Endodermal cell (in vitro differentiated cells): ENCODE data around the gene CDKN2A. TPM values are rescaled to one million over a fixed set of nuclear protein-coding genes. Genes with fewer than 3 reads are reported as not detected.

Experiments used
- DNase-seq: peaks from one replicate; pipeline ENCODE4 v3.0.0-alpha.2; 2017
- H3K27ac ChIP-seq: 2 replicates; pipeline ENCODE4 v1.5.1; 2013; ENCODE audit warnings: mild to moderate bottlenecking, low read depth, low read length, moderate library complexity
- H3K27me3 ChIP-seq: 2 replicates; pipeline ENCODE4 v1.6.1; 2013; ENCODE audit warnings: mild to moderate bottlenecking, low read length, moderate library complexity; ENCODE audit not compliant: insufficient read depth, control insufficient read depth, poor library complexity, severe bottlenecking
- H3K36me3 ChIP-seq: 2 replicates; pipeline ENCODE4 v1.7.0; 2013; ENCODE audit warnings: mild to moderate bottlenecking, low read length, moderate library complexity; ENCODE audit not compliant: control insufficient read depth, insufficient read depth
- H3K4me1 ChIP-seq: one replicate; pipeline ENCODE4 v1.7.0; 2013; ENCODE audit warnings: low read length; ENCODE audit not compliant: control insufficient read depth, insufficient read depth
- H3K4me3 ChIP-seq: 2 replicates; pipeline ENCODE4 v1.5.1; 2013; ENCODE audit warnings: mild to moderate bottlenecking, low read length, moderate library complexity
- H3K9ac ChIP-seq: 2 replicates; pipeline ENCODE4 v1.6.1; 2013; ENCODE audit warnings: mild to moderate bottlenecking, low read length, moderate library complexity; ENCODE audit not compliant: poor library complexity, severe bottlenecking; ENCODE audit errors: extremely low read depth
- H3K9me3 ChIP-seq: 2 replicates; pipeline ENCODE4 v1.6.1; 2013; ENCODE audit warnings: mild to moderate bottlenecking, low read length, moderate library complexity; ENCODE audit not compliant: control insufficient read depth
- H3K27ac Mint-ChIP-seq: 2 replicates; pipeline ENCODE4 v1.8.0; 2020; ENCODE audit warnings: mixed read lengths
- H3K27me3 Mint-ChIP-seq: 2 replicates; pipeline ENCODE4 v1.8.0; 2021; ENCODE audit warnings: mild to moderate bottlenecking, mixed read lengths; ENCODE audit not compliant: insufficient read depth
- H3K36me3 Mint-ChIP-seq: 2 replicates; pipeline ENCODE4 v1.8.0; 2020; ENCODE audit warnings: low read depth, mixed read lengths
- H3K4me1 Mint-ChIP-seq: 2 replicates; pipeline ENCODE4 v1.8.0; 2020; ENCODE audit warnings: mixed read lengths
- H3K4me3 Mint-ChIP-seq: 2 replicates; pipeline ENCODE4 v1.8.0; 2020; ENCODE audit warnings: mild to moderate bottlenecking, moderate library complexity, mixed read lengths
- H3K9me3 Mint-ChIP-seq: 2 replicates; pipeline ENCODE4 v1.8.0; 2020; ENCODE audit warnings: mild to moderate bottlenecking, mixed read lengths
- WGBS, 2 experiments: methylation state at CpG; one replicate each; pipeline versions ENCODE4 v1.1.5 to v1.1.7; 2013; ENCODE audit warnings: missing lambda C conversion rate in 2 of 2, mixed read lengths in 1 of 2; ENCODE audit not compliant: insufficient coverage in 1 of 2, insufficient read length in 1 of 2; 5-methylcytosine and 5-hydroxymethylcytosine counted together
- total RNA-seq, 2 donors: library from RNA; stranded (reverse); fragmentation: NEBNext Ultra II Directional in 1 of 2; extraction: Animal tissue kit (Norgen Biotek cat#: 25700) in 1 of 2; gene quantifications; 2 replicates in 1 of 2; 3 replicates in 1 of 2; pipeline ENCODE4 v1.2.1, GENCODE V29; 2021
- TF ChIP-seq, protein P1 (sequence below): fragments of 200-600 bp; sonication (generic); conservative IDR thresholded peaks from 2 replicates; pipeline ENCODE4 v1.5.0; 2021; ENCODE audit warnings: antibody characterized with exemption, mild to moderate bottlenecking

The CDKN2A gene
- total RNA-seq, 2 donors from 2014 or later, result 1.9 to 6.7 TPM

DNA sequence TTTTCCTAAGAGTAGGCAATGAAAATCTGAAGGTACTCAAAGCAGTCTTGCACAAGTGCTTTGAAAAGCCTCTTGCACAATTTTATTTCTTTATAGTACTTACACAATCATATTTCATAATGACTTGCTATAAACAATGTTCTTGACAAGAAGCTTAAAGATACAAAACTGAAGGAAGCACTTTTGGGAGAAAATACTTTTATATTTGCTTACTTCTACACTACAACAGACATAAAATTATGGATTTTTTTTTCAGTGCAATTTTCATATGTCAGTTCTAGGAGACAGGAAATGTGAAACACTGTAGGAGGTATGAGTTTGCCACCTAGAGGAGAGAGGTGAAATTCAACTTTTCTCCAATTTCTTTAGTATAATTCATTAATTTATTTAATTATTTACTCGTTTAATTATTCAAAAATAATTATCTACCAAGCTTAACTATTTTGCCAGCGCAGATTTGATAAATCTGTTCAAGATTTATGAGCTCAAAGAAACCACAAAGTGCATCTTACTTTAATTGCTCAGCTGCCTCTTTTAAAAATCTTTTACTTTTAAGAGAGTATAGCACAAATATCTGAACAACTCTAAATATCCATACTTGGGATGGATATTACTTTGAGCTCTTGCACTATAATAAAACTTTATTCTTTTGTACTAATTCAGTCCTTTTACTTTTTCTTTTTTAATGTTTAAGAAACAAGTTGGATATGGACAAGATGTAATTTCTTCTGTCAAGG lies 43.9 kb upstream of the CDKN2A start:
- Histone ChIP-seq H3K27ac (no peak overlapping the region), H3K9me3 (no peaks in the 10 kb centered on the region), H3K9ac (no peak overlapping the region), H3K36me3 (no peaks in the 10 kb centered on the region), H3K27me3 (no peaks in the 10 kb centered on the region), H3K4me1 (no peaks in the 10 kb centered on the region), H3K4me3 (no peak overlapping the region)
- no peaks in the 10 kb centered on the region for H3K27me3 Mint-ChIP-seq
- H3K4me1 Mint-ChIP-seq, result no peaks in the 10 kb centered on the region
- no peak for DNase-seq
- no peak overlapping the region for H3K4me3 Mint-ChIP-seq
- TF ChIP-seq, protein P1, sequence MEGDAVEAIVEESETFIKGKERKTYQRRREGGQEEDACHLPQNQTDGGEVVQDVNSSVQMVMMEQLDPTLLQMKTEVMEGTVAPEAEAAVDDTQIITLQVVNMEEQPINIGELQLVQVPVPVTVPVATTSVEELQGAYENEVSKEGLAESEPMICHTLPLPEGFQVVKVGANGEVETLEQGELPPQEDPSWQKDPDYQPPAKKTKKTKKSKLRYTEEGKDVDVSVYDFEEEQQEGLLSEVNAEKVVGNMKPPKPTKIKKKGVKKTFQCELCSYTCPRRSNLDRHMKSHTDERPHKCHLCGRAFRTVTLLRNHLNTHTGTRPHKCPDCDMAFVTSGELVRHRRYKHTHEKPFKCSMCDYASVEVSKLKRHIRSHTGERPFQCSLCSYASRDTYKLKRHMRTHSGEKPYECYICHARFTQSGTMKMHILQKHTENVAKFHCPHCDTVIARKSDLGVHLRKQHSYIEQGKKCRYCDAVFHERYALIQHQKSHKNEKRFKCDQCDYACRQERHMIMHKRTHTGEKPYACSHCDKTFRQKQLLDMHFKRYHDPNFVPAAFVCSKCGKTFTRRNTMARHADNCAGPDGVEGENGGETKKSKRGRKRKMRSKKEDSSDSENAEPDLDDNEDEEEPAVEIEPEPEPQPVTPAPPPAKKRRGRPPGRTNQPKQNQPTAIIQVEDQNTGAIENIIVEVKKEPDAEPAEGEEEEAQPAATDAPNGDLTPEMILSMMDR, result peak; percentile 71
- 64 to 100% methylated on average over 1 to 2 of the region's 2 CpGs for WGBS, 2 experiments
- no peaks in the 10 kb centered on the region for H3K36me3 Mint-ChIP-seq
- no peak overlapping the region for H3K27ac Mint-ChIP-seq
- no peaks in the 10 kb centered on the region for H3K9me3 Mint-ChIP-seq

DNA sequence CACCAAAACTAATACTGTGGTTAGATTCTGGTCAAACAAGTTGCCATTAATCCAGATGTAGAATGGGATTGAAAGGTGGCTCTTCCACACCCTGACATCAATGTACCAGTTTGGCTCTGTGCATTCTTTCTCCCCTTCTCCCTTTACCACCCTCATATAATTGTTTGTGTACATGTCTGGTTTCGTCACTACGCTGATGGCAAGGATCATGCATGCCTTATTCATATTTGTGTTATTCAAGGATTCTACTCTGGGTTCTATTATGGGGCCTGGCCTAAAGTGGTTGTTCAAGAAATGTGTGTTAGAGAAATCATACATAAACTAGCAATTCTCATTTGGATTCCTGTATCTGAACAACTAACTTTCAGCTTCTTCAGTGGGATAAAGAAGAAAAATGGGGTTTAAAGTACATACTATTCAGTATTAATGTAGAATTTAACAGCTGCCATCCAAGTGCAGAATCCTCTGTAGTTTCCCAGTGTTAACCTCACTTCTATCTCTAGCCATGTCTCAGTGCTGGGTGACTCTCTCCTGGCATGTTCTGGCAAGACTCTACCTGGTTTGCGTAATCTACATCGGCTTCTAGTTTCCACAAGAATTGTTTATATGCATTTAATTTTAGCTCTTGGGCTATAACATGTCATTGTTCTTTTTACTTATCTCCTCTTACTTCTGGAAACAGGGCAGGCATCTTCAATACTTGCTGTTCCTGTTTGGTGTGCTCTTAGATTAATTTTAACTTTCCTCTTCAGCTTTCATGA lies 42.9 kb upstream of the CDKN2A start:
- no peaks in the 10 kb centered on the region for H3K27me3 ChIP-seq
- no peaks in the 10 kb centered on the region for H3K36me3 Mint-ChIP-seq
- TF ChIP-seq, protein P1, result no peak
- H3K27ac ChIP-seq, result no peak overlapping the region
- H3K4me1 ChIP-seq, result no peaks in the 10 kb centered on the region
- no peaks in the 10 kb centered on the region for H3K27me3 Mint-ChIP-seq
- no peak overlapping the region for H3K4me3 ChIP-seq
- H3K36me3 ChIP-seq, result no peaks in the 10 kb centered on the region
- H3K9ac ChIP-seq, result no peak overlapping the region
- H3K9me3 Mint-ChIP-seq, result no peaks in the 10 kb centered on the region
- no peak for DNase-seq
- no peaks in the 10 kb centered on the region for H3K9me3 ChIP-seq
- H3K4me1 Mint-ChIP-seq, result no peaks in the 10 kb centered on the region
- H3K4me3 Mint-ChIP-seq, result no peak overlapping the region
- 97% methylated on average over 4 of the region's 4 CpGs; no CpG with 5 or more reads in 1 of the 2 experiments for WGBS, 2 experiments
- no peak overlapping the region for H3K27ac Mint-ChIP-seq

DNA sequence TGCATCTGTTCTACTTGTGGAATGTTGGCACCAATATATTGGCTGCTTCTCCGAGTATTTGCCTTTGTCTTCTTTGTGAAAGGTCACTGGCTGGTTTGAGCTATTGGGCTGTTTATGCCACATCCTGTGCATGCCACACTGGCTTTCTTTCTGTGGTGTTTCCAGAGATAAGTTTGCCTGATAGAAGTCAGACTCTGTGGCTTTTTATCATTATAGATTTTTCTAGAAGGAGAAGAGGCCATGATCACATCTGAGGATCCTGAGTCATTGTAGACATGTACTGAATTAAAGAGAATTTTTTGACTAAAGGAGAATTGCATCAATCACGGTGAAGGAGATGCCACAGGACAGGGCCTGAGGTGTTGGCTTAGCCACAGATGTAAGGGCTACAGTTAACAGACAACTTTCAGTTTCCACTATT lies 41.4 kb upstream of the CDKN2A start:
- Histone ChIP-seq H3K9me3 (no peaks in the 10 kb centered on the region), H3K27ac (no peak overlapping the region), H3K27me3 (no peaks in the 10 kb centered on the region), H3K4me1 (no peaks in the 10 kb centered on the region), H3K9ac (no peak overlapping the region), H3K36me3 (no peaks in the 10 kb centered on the region), H3K4me3 (no peak overlapping the region)
- no peaks in the 10 kb centered on the region for H3K36me3 Mint-ChIP-seq
- no peak overlapping the region for H3K27ac Mint-ChIP-seq
- no peaks in the 10 kb centered on the region for H3K4me1 Mint-ChIP-seq
- no peak overlapping the region for H3K4me3 Mint-ChIP-seq
- WGBS, 2 experiments, result 91 to 94% methylated on average over 2 of the region's 2 CpGs
- H3K27me3 Mint-ChIP-seq, result peaks cover 2% of the 10 kb centered on the region
- TF ChIP-seq, protein P1, result no peak
- H3K9me3 Mint-ChIP-seq, result no peaks in the 10 kb centered on the region
- no peak for DNase-seq
